Central memory CD4-positive, alpha-beta T cell (primary cell): ENCODE results near the gene BOC.

ENCODE experiments used
- DNase-seq: peaks from one replicate; pipeline ENCODE4 v3.0.0; 2022

Gene BOC

DNA sequence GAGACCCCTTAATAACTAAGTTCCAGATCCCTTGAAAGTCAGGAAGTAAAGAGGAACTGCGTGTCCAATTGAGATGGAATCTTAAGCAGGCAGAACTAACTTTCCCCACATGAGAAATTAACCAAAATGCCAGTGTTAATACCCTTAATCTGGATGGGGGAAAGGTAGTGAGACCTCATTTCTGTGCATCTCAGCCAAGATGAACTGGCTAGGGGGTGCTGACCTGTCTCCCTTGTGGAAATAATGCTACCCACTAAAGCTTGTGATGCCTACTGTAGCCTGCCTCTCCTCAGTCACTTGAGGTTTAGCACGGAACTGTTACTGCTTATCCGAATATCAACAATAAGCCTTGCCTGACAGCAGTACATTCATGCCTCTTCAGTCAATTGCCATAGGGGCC, 15.1 kb downstream of the BOC start:
- no peak for DNase-seq

GRCh38 chr3:113227146-113227545, 15.8 kb downstream of the BOC start:
- DNase-seq, result no peak

DNA sequence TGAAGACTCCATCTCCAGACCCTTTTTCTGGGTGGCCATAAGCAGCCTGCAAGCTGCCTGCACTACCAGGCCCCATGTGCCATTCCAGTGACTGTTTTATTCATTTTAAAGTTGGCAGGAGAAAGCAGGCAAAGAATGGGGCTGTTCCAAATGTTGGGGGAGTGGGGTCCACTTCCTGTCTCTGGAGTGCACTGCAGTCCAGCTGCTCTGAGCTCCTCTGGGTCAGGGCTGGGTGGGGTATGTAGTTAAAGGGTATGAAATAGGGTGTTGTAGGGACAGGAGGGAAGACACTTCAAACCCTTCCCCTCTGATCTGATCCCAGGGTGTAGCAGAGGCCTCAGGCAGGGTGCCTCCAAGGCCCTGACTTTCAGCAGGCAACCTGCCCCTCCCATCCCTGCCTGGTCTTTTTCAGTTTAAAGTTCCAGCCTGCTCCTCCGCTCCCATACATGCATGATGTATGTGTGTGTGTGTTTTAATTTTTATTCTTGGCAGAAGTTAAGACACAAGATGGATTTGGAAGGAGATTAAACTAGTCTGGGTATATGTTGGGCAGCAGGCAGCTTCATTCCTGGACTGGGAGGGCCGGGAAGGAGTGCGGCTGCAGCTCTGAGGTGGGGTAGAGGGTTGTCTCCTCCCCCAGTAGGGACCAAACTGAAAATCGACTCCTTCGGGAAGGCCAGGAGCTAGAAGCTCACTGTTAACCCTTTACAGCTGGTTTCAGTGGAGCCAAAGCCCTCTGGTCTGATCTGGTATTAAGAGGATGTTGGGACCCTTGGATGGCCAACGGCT, 17.3 kb downstream of the BOC start:
- no peak for DNase-seq

DNA sequence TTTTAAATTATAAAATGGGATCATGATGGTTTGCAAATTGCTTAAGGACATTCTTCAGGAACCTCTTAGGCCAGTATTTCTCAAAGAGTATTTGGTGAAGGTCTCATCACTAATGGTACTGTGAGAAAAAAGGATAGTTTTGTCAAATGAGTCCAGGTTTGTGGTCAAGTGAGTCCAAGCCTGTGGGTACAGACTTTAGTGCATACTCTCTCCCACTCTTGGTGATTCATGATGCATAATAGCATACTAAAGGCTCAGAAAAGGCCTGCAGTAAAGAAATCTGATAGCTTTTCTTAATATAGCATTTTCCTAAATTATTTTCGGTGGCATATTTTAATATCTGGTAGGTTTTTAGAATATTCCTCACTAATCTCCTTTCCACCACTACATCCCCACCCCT, 20.0 kb downstream of the BOC start:
- no peak for DNase-seq

DNA sequence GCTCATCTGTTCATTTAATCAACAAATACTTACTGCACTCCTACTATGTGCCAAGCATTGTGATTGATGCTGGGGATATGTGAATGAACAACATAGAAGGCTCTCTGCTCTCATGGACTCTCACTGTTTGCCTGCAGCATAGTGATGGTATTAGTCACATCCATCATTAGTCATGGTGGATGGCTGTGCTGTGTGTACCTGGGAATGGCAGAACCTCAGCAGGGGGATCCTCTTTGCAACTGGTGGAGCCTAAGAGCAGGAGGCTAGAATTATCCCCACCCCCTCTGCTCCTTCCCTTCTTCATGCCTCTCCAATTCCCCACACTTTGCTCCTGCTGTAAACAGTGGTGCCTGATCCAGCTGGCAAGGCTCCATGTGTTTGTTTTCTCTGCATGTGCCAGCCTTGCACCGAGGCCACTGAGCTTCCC, 20.5 kb downstream of the BOC start:
- DNase-seq, result no peak

DNA sequence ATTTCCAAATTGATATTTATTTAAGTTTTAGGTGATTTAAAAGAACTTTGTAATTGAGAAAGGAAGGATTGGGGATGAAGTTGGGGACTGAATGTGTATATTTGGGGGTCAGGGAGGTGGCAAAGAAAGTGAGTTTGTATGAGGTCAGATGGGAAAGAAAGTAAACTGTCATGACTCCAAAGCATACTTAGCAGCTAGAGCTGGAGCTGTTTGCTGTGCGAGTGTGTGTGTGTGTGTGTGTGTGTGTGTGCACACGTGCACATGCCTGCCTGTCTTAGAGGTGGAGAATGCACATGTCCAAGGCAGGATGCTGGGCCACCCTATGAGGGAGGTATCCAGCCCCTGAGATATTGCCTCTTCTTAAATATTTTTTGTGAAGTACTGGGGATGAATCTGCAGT, 21.0 kb downstream of the BOC start:
- DNase-seq, result no peak

DNA sequence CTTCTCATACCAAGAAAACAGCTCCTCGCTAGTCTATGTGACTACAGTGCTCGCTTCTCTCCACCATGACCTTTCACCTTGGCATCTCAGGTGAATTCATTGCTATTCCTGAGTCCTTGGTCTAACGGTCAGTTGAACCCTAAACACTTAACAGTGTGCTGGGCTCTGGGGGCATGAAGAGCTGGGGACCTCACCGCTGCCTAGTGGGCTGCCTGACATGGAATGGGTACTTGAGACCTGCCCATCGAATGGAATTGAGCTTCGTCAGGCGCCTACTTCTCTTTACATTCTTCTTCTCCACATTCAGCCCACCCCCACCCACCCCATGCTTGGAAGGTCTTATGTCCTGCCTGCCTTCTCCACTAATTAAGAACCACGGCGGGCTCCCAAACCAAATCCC, 22.1 kb downstream of the BOC start:
- DNase-seq, result no peak

GRCh38 chr3:113234028-113234427, 22.7 kb downstream of the BOC start:
- DNase-seq, result no peak

DNA sequence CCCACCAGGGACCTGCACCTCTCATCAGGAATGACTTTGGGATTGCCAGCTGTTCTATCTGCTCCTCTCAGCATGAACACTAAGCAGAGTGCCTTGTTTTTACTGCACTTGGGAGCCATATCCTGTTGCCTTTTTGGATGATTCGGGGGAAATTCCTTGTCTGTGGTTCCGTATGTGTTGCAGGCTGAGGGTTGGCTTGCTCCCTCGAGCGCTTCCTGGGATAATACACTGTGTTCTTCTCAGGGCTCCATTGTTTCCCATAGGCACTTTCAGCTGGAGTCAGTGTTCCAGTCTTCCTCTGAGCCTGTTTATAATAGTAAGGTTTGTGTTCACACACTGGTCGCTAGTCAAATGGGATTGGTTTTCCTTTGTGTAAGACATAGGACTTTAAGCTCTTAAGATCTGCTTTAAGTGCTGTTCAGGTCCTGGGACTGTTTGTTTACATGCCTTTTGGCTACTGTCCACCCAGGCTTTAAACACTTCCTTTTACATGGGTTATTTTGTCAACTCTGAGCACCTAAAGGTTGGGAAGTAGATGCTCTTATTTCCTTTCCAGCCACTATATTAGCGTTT, 23.4 kb downstream of the BOC start:
- no peak for DNase-seq

- DNase-seq, result no peak
Measured at GRCh38 chr3:113238503-113238902, 27.1 kb downstream of the BOC start.

DNA sequence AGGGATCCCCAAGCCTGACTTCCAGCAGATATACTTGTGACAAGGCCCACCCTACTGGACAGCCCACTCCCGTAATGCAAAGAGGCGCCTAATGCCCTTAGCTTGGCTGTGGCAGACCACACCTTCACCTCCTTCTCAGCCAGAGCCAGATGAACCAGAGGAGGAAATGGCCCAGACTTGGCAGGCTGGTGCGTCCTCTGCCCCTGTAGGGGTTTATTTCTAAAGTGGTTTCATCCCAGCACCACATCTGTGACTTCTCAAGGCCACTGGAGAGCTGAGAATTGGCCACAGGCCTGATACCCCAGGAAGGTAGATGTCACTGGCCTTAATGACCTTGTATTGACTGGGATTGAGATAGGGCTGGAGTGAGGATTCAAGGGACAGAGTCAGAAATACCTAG, 29.5 kb downstream of the BOC start:
- DNase-seq, result no peak

DNA sequence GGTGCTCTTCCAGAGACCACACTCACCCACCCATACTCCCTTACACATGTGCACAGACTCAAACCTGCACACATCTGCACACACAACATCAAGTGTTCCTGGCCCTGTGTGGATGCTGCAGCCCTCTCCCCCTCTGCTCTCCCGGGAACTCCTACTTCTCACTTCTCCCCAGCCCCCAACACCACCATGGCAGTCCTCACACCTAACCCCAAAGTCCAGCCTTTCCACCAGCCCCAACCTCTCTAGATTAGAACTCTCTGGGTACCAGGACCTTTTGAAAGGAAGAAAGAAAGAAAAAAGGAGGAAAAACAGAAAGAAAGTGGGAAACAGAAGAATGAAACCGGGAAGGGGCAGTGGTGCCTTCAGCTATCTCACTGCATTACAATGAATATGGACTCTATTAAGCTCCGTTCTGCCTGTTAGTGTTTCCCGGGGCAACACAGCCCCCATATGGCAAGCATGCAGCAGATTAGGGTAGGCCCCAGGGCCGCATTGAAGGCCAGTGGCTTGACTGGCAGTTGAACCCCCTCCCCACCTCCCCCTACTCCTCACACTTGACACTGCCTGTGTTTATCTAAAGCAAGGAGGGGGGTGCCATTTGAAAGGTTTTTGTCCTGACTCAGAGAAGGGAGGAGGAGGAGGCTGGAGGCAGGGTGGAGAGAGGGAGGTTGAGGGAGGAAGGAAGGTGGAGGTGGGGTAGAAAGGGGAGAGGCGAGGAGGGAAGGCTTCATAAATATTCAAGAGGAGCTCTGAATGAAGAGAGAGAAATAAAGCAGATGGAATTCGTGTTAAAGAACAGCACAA, 30.1 kb downstream of the BOC start:
- DNase-seq, result no peak

DNA sequence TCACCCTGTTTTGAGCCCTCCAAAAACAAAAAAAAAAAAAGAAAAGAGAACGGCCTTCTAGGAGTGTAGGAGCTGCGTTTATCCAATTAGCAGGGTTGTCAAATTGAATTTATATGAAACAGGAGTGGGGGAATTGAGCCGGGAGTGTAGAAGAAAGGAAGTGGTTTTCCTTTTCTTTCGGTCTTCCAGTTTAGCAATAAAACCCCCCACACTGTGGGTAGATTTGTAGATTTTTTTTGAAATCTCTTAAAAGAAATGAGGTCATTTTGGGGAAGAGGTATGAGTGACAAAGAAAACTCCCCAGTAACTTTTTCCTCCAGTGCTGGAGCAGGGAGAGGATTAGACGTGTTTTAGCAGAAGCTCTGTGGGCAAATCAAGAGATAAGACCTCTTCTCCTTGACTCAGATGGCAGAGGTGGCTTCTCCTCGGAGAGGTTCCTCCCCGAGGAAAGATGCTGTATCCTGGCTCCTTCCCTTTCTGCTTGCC, 30.8 kb downstream of the BOC start:
- DNase-seq, result no peak

DNA sequence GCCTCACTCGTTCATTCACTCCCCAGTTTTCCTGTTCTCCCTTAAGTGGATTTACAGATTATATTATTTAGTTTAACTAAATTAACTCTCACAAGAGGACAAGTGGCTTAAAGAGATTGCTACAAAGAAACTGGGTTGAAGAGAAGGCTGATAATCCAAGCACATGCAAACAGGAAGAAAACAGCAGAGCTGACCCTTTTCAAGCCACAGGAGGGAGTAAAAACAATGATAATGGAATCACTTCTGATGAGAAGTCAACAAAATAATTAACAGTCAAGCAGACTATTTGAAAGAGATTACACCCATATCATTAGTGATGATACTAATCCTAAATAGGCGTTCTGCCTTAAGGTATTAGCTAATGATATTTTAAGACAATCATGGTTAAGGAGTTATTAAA, 31.7 kb downstream of the BOC start:
- DNase-seq, result no peak

GRCh38 chr3:113243846-113244245, 32.5 kb downstream of the BOC start:
- no peak for DNase-seq

DNA sequence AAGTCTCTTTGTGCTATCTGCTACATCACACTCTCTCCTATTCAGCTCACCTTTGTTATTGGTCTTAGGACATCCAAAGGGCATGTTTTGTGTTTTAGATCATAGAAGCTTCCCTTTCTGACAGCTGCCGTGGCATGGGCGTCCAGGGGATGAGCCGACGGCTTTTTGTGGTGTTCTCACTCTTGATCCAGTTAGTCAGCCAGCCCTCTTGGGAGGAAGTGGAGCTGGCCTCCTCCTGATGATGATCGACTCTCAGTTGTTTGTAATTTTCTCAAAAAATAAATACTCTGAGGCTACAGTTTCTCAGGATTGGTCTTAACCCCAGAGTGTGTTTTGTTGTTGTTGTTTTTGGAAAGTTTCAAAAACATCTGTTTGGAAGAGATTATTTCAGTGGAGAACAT, 34.4 kb downstream of the BOC start:
- DNase-seq, result no peak

DNA sequence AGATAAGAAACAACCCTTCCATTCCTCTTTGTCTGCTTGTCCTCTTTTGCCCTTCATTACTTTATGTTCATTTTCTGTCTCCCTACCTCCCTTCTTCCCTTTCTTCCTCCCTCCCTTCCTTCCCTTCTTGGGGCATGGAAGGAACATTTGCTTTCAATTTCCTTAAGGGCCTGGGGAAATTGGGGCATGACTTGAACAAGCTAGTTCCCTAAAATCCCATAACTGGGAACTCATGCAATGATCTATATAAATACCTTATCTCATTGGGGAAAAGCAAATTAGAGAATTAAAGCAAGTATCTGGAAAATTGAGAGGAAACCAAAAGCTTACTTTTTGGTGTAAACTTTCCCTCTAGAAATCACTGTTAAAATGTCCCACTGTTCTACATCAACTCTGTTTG, 35.7 kb downstream of the BOC start:
- DNase-seq, result no peak

DNA sequence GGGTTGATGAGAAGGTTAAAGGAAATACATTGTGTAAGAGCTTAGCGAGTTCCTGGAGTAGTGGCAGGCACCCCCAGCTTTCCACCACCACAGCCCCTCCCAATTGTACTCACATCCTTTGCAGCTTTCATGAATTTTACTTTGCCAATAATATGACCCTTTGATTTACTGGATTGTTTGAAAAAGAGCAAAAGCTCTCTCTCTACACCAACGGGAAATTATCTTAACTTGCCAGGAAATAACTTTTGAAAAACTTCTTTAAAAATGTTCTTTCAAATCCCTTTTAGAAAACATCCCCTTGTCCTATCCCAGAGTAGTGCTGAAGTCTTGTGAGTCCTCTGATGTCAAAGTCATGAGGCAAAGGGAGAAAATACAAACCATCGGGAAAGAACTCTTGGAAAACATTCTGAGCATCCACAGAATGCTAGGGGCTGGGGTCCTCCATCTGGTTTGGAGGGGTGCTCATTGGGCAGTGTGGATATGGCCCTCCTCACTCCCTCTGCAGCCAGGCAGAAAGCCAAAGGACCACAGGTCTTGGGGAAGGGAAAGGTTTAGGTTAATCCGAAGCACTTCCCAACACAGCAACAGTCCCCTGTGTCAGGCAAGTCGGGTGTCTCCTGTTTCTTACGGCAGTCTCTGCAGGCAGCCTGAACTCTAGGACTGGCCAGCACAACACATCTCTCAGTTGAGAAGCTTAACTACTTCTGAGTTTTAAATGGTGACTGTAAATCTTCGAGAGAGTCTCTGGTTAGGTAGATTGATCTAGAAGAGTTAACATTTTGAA, 36.5 kb downstream of the BOC start:
- no peak for DNase-seq

DNA sequence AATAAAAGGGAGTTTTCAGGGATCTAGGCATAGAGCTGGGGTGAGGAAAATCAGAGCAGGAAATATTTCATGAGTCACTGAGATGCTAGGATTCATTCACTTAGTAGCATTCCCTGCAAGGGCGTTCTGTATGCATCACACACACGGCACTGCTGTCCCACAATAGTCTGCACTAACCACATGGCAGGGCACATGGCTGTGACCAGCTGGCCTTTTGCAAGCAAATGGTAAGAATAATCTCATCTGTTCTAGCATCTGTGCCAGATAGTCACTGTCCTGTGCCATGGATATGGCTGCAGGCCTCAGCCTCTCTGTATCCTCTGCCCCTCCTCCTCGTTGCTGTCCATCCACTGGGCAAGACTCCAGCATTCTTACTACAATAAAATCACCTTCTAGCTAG, 37.8 kb downstream of the BOC start:
- DNase-seq, result no peak

- no peak for DNase-seq
Measured at GRCh38 chr3:113249601-113250000, 38.2 kb downstream of the BOC start.

DNA sequence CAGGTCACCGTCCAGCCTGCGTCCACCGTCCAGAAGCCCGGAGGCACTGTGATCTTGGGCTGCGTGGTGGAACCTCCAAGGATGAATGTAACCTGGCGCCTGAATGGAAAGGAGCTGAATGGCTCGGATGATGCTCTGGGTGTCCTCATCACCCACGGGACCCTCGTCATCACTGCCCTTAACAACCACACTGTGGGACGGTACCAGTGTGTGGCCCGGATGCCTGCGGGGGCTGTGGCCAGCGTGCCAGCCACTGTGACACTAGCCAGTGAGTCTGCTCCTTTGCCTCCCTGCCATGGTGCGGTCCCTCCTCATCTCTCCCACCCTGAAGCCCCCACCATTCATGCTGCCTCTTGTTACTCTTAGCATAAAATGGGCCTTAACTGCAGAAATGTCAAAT, 39.2 kb downstream of the BOC start:
- no peak for DNase-seq

DNA sequence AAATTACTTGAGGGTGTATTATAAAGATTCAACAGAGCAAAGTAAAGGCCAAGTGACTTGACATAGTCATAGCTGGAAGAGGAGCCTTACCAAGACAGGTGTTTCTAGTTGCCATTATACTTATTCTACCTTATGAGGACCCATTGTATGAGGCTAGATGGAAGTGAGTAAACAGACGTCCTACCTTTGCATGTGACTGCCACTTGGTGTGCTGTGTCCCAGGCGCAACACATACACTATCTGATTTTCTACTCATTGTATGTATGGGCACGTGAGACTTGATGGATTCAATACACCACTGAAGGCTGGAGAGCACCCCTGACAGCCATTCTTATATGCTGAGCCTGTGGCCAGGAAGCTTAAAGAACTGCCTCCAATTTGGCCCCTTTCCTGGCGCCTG, 40.5 kb downstream of the BOC start:
- no peak for DNase-seq

- DNase-seq, result no peak
Measured at GRCh38 chr3:113252553-113252952, 41.2 kb downstream of the BOC start.
